NCI-H748 (cell line): ENCODE measurements around the gene AKAP7.
"Not testable (repeated sequence)": the region's sequence is repeated elsewhere in the genome, so short reads cannot be mapped to it uniquely, and the experiment has no call there.

Experiments
- DNase-seq: peaks from one replicate; lab custom pipeline; 2025; ENCODE audit not compliant: unreplicated experiment; lab: John Stamatoyannopoulos, UW

The AKAP7 gene

DNA sequence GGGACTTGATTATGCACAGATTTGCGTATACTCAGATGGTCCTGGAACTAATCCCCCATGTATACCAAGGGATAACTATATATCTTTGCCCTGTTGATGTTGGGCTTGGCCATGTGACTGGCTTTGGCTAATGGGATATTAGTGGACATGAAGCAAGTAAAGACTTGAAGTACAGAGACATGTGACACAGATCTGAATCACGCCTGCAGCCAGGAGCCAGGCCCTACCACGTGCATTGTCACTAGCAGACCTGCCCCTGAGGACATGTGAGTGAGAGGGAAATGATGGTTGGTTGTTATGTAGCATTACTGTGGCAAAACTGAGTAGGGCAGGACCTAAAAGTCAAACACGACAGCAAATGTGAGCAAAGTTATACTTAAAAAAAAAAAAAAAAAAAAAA, 155.7 kb downstream of the AKAP7 start:
- DNase-seq, result no peak

DNA sequence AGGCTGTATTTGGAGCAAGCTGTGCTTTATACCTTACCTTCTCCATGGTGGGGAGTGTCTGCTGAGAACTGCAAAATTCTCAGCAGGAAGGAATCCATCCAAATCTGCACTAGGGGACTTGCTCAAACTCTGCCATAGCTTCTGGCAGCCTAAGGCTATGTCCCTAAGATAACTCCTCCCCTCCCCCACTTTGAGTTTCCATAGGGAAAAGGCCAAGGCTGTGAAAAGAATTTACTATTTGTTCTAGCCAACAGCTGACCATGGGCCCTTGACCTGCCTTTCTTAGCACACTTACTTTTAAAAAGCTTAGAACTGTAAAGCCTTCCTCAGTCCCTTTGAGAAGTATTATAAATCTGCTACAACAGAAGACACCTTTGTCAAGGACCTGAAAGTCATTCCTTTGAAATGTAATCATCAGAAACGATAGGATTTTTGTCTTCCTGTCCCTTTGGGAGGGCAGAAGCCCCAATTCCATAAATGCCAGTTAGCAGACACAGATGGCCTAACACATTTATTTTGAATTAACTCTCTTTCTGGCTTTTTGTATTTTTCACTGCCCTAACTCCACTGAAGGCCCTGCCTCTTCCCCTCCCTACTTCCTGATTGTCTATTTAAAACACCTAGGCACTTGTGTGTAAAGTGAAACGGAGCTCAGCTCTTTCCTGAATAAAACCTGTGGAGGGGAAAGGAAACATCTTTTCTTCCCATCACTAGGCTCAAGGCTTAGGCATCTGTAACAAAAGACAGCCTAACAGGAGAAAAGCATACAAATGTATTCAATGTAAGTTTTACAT, 157.1 kb downstream of the AKAP7 start:
- DNase-seq, result no peak

DNA sequence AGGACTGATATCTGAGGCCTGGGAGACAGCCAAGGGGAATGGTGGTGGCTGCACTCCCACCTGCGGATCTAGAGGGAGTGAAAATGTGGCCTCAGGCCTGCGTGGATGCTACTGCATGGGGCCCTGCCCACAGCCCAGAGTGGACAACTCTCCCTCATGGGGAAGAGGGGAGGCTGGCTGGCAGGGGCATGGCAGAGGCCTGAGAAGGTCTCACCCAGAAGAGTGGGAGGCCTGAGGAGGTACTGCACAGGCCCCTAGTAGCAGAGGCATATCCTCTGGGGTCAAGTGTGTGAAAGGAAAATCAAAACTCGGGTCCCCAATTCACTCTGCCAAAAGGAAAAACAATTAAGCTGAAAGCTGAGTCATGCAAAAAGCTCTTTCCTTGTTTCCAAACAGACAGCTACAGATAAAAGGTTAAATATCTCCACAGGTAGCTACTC, 158.2 kb downstream of the AKAP7 start:
- no peak for DNase-seq

DNA sequence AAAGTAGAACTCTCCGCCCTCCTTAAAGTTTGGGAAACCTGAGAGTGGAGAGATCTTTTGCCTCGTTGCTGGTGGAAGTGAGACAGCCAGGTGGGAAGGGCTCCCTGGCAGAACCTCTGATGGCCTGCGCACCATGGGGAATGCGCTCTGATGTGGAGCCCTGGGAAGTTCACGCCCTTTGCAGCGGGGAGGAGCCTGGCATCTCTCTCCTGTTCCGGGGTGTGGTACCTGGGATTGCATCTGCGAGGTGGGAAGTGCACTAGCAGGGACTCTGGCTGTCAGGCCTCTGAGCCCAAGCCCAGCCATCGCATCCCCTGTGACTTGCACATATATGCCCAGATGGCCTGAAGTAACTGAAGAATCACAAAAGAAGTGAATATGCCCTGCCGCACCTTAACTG, 159.8 kb downstream of the AKAP7 start:
- DNase-seq, result no peak

DNA sequence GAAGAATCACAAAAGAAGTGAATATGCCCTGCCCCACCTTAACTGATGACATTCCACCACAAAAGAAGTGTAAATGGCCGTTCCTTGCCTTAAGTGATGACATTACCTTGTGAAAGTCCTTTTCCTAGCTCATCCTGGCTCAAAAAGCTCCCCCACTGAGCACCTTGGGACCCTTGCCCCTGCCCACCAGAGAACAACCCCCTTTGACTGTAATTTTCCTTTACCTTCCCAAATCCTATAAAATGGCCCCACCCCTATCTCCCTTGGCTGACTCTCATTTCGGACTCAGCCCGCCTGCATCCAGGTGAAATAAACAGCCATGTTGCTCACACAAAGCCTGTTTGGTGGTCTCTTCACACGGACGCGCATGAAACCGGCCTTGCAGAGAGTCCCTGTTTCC, 165.6 kb downstream of the AKAP7 start:
- not testable (repeated sequence) for DNase-seq

DNA sequence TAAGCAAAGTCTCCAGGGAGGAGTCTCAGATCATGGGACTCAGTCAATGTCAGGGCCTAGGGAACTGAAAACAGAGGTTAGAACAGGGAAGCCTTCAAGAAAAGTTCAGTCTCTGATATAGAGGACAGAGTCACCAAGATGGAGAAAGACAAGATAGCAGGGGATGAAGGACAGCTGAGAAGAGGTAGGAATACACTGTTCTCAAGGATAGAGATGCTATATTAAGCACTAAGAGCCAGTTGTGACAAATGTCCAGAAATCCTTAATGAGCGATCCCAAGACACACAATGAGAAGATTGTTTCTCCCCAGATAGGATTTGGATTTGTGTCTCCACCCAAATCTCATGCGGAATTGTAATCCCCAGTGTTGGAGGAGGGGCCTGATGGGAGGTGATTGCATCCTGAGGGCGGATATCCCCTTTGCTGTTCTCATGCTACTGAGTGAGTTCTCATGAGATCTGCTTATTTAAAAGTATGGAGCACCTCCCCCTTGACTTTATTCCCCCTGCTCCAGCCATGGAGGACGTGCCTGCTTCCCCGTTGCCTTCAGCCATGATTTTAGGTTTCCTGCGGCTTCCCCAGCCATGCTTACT, 168.2 kb downstream of the AKAP7 start:
- no peak for DNase-seq

DNA sequence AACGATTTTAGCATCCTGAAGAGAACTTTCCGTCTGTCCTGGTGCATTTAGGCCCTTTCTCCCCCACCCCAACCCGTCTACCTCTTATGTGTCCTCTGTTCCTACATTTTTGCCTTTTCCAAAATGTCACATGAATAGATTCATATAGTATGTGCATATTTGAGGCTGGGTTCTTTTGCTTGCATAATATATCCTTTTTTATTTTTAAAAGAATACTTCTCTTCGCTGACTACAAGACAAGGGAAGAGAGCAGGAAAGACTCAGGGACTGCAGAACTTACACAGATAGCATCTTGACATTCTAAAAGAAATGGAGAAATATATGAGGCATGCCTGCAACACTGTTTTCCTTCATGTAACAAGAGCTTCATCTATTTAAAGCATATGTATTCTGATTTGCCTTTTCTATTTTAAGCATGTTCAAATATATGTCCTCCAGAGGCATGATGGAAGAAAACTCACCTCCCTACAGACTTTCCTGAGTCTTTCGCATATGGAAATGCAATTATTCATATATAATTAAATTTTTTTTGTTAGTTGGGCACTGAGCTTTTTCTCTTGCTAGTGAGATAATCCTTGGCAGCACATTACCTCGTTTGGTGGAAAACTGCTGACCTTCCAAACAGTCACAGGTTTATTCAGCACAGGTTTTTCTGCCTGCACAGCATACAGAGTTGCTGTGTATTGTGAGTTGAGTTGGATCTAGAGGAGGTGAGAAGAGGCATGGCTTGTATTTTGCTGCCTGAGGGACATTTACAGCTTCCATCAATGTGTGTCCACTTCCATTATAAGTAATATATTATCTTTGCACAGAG, 170.0 kb downstream of the AKAP7 start:
- DNase-seq, result no peak

DNA sequence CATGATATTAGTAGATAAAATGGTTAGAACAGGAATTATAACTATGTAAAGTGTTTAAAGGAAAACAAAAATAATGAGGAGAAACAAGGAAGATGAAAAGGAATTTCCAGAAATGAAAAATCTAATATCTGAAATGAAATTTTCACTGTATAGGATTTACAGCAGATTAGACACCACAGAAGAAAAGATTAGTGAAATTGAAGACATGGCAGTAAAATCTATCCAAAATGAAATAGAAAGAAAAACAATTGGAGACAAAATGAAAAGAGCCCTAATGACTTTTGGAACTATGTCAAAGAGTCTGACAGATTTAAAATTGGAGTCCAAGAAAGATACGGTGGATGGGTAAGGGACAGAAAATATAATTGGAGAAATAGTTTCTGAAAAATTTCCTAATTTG, 174.2 kb downstream of the AKAP7 start:
- no peak for DNase-seq

DNA sequence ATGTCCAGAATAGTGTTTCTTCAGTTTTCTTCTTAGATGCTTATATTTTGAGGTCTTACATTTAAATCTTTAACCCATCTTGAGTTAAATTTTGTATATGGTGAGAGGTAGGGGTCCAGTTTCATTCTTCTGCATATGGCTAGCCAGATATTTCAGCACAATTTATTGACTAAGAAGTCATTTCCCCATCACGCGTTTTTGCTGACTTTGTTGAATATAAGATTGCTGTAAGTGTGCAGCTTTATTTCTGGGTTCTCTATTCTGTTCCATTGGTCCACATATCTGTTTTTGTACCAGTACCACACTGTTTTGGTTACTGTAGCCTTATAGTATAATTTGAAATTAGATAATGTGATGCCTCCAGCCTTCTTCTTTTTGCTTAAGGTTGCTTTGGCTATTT, 179.6 kb downstream of the AKAP7 start:
- DNase-seq, result no peak

DNA sequence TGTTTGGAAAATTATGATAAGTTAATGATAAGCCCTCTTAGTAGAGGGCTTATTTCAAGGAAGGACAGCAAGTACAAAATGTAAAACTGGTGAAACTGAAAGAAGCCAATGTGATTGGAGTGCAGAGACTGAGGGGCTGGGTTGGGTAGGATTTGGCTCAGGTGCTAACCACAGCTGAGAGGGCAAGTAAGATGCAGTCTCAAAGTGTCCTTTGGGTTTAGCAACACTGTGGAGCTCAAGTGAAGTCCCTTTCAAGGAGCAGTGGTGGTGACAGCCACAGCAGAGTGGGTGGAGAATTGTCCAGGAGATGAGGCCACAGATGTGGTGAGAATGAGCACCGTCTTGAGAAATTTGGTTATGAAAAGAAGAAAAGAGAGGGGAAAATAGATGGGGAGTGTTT, 181.4 kb downstream of the AKAP7 start:
- DNase-seq, result no peak

DNA sequence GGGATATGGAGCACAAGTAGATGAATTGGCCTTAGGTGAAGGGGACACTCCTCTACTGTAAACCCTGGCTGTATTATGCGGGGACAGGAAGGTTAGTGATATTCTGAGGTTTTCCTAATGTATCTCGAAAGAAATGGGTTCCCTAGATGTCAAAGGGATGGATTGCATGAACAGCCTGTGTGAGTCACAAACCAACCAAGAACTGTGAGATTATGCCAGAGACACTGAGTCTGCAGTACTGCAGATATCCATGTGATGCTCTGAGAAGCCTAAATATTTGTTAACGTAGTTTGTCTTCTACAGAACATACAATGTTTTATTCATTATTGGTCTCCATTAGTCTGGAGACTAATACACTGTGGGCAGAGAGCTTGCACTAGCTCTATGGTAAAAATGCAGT, 182.2 kb downstream of the AKAP7 start:
- DNase-seq, result no peak

DNA sequence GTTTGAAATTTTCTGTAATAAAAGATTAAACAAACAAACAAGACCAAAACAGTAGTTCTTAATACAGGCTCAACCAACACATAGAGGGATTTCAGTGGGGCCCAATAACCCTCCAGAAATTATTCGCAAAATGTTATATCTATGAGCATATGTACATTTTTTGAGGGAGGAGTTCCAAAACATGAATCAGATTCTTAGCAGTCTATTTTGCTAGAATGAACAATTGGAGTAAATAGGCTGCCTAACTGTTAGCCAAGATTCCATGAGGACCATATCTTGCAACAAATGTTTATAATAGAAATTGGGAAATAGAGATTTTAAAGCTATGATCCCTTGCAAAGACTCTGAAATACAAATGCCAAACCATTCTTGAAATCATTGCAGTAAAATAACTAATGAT, 186.3 kb downstream of the AKAP7 start:
- no peak for DNase-seq

DNA sequence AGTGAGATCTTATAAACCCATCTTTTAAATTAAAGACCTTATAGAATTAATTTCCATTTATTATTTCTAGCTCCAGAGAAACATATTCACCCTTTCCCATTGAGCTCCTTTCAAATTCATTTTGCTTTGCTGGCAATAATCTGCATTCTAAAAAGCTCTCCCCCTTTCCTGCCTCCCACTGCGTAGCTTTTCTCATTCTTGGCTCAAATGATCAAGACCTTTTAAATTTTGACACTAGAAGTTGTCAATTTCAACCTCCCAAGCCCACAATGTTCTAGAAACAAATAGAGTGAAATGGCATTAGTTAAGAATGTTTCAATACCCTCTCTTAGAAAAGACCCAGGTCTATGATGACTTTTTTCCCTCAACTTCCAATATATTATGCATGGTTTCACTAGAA, 186.9 kb downstream of the AKAP7 start:
- no peak for DNase-seq

DNA sequence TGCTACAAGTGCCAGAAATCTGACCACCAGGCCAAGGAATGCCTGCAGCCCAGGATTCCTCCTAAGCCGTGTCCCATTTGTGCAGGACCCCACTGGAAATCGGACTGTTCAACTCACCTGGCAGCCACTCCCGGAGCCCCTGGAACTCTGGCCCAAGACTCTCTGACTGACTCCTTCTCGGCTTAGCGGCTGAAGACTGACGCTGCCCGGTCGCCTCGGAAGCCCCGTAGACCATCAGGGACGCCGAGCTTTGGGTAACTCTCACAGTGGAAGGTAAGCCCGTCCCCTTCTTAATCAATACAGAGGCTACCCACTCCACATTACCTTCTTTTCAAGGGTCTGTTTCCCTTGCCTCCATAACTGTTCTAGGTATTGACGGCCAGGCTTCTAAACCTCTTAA, 190.4 kb downstream of the AKAP7 start:
- not testable (repeated sequence) for DNase-seq

DNA sequence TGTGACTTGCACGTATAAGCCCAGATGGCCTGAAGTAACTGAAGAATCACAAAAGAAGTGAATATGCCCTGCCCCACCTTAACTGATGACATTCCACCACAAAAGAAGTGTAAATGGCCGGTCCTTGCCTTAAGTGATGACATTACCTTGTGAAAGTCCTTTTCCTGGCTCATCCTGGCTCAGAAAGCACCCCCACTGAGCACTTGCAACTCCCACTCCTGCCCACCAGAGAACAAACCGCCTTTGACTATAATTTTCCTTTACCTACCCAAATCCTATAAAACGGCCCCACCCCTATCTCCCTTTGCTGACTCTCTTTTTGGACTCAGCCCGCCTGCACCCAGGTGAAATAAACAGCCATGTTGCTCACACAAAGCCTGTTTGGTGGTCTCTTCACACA, 193.5 kb downstream of the AKAP7 start:
- not testable (repeated sequence) for DNase-seq

DNA sequence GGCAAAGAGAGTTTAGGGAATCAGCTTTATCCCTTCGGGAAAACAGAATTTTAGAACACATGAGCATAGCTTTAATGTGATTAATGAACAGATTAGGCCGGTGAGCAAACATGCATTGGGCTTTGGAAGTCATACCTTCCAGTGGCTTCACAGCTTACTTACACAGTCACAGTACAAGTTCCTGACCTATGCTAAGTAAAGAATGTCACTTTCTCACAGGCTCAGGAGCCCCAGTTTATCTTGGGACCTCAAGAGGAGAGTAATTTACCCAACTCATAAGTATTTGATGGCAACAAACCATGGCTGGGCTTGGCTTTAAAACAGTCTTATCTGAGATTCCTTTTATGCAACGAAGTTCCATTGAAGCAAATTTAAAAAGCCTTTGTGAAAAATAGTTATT, 195.9 kb downstream of the AKAP7 start:
- DNase-seq, result no peak

DNA sequence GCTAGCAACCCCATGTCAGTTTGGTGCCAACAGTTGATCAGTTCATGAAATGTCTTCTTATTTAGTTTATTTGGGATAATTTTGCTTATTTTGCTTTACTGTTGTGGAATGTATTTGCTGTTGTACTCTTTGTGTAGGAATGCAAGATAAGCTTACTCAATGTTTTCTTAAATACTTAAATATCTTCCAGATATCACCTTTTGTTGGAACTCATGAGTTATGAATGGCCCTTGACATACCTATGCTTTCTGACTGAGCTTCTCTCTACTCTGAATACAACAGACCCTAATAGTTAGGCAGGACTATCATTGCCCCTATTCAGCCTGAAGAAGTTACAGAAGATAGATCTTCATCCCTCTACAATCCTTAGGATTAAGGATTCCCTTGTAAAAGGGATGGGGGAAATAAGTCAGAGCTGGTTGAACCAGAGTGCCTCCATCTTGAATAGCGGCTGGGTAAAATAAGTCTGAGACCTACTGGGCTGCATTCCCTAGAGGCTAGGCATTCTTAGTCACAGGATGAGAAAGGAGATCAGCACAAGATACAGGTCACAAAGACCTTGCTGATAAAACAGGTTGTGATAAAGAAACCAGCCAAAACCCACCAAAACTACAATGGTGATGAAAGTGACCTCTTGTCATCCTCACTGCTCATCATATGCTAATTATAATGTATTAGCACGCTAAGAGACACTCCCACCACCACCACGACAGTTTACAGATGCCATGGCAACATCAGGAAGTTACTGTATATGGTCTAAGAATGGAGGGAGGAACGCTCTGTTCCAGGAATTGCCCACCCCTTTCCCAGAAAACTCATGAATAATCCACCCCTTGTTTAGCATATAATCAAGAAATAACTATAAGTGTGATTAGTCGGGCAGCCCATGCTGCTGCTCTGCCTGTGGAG, 196.9 kb downstream of the AKAP7 start:
- no peak for DNase-seq
